BLaER1 treated with 17β-estradiol and CSF1 and Interleukin-3, amounts not matched to agents 10 nM and 100 nM (cell line): ENCODE results near the gene KCNIP4.

Experiments
- H3K27ac ChIP-seq, 11 experiments: shearing (Covaris generic); formaldehyde crosslinking; 2 replicates each; pipeline ENCODE4 v1.8.1; 2022
- H3K27me3 ChIP-seq, 11 experiments: shearing (Covaris generic); formaldehyde crosslinking; 2 replicates each; pipeline ENCODE4 v1.8.1; 2022
- H3K36me3 ChIP-seq, 11 experiments: shearing (Covaris generic); formaldehyde crosslinking; 2 replicates each; pipeline ENCODE4 v1.8.1; 2022
- H3K4me1 ChIP-seq, 10 experiments: shearing (Covaris generic); formaldehyde crosslinking; 2 replicates each; pipeline ENCODE4 v1.8.1; 2022
- H3K4me2 ChIP-seq, 11 experiments: shearing (Covaris generic); formaldehyde crosslinking; 2 replicates each; pipeline ENCODE4 v1.8.1; 2022
- H3K4me3 ChIP-seq, 10 experiments: shearing (Covaris generic); formaldehyde crosslinking; 2 replicates each; pipeline ENCODE4 v1.8.1; 2022
- H3K9ac ChIP-seq, 11 experiments: shearing (Covaris generic); formaldehyde crosslinking; 2 replicates each; pipeline ENCODE4 v1.8.1; 2022
- H3K9me3 ChIP-seq, 11 experiments: shearing (Covaris generic); formaldehyde crosslinking; replicated peaks in 1 of 11; 2 replicates each; pipeline ENCODE4 v1.8.1; 2022
- H4K20me1 ChIP-seq, 11 experiments: shearing (Covaris generic); formaldehyde crosslinking; 2 replicates each; pipeline ENCODE4 v1.8.1; 2022
- Cebpa-rat ChIP-seq, 11 experiments: shearing (Covaris generic); IDR thresholded peaks; 2 replicates each; pipeline ENCODE4 v1.8.1; 2022

KCNIP4 gene

GRCh38 chr4:21514022-21514694 lies 434.4 kb downstream of the KCNIP4 start:
- H3K4me2 ChIP-seq: no peak overlapping the region
- no peak overlapping the region for H3K4me3 ChIP-seq
- 0 out of 22 replicates have a peak, but pooled peaks cover 0 to 5% (median 0%) of the 10 kb centered on the region in 11 experiments for H3K27me3 ChIP-seq
- no peaks in the 10 kb centered on the region for H4K20me1 ChIP-seq
- peaks cover 0 to 4% (median 0%) of the 10 kb centered on the region in 10 experiments; a peak in 1 of 20 replicates for H3K4me1 ChIP-seq
- no peak overlapping the region for H3K9ac ChIP-seq
- no peaks in the 10 kb centered on the region for H3K36me3 ChIP-seq
- TF ChIP-seq Cebpa-rat (IDR thresholded peaks at IDR 0.05): no peak
- no peak overlapping the region for H3K27ac ChIP-seq
- no peaks in the 10 kb centered on the region for H3K9me3 ChIP-seq

DNA sequence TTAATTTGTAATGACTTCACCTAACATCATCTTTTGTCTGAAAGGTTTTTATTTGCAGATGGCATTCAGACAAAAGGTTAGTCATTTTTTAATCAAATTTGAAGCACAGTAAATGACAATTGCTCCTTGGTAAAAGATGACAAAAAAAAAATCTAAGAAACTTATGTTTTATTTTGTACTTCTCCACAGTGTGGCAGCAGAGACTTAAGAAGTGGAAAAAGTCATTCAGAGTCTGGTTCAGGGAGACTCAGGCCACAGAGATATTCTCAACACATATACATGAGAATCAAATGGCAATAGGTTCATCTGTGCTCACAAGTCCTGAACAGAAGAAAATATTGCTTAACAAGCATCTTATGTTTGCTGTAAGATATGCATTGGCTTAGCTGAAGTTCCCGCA lies 436.2 kb downstream of the KCNIP4 start:
- peaks cover 0 to 4% (median 0%) of the 10 kb centered on the region in 10 experiments; a peak in 1 of 20 replicates for H3K4me1 ChIP-seq
- no peaks in the 10 kb centered on the region for H3K36me3 ChIP-seq
- no peaks in the 10 kb centered on the region for H3K9me3 ChIP-seq
- H3K27me3 ChIP-seq: 0 out of 22 replicates have a peak, but pooled peaks cover 0 to 5% (median 0%) of the 10 kb centered on the region in 11 experiments
- H3K27ac ChIP-seq: no peak overlapping the region
- H3K4me2 ChIP-seq: 0 out of 22 replicates have a peak overlapping the region, but pooled peaks of 1 of the 11 experiments have one; percentile 33
- H3K9ac ChIP-seq: no peak overlapping the region
- no peak overlapping the region for H3K4me3 ChIP-seq
- H4K20me1 ChIP-seq: no peaks in the 10 kb centered on the region
- no peak for TF ChIP-seq Cebpa-rat (IDR thresholded peaks at IDR 0.05)

DNA sequence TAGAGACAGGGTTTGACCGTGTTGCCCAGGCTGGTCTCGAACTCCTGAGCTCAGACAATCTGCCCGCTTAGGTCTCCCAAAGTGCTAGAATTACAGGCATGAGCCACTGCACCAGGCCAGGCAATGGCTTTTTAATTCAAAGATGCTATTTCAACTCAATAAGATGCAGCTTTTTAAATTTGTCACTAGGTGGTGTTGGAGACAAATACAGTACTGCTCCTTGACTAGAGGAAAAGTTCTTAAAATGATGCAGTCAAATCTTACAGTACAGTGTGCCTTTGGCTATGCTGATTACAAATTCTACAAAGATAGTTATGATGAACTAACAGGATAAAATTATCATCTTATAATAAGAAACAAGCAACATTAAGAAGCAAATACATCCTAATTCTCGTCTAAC lies 441.1 kb downstream of the KCNIP4 start:
- Histone ChIP-seq H3K4me1 (peaks cover 0 to 4% (median 0%) of the 10 kb centered on the region in 10 experiments; a peak in 1 of 20 replicates), H3K9ac (no peak overlapping the region), H3K9me3 (no peaks in the 10 kb centered on the region), H4K20me1 (no peaks in the 10 kb centered on the region), H3K27me3 (no peaks in the 10 kb centered on the region), H3K27ac (no peak overlapping the region), H3K36me3 (no peaks in the 10 kb centered on the region), H3K4me3 (no peak overlapping the region), H3K4me2 (no peak overlapping the region)
- TF ChIP-seq Cebpa-rat (IDR thresholded peaks at IDR 0.05): no peak

- TF ChIP-seq Cebpa-rat (IDR thresholded peaks at IDR 0.05): no peak
- no peaks in the 10 kb centered on the region for H3K9me3 ChIP-seq
Measured at GRCh38 chr4:21490682-21491081, 457.9 kb downstream of the KCNIP4 start.

DNA sequence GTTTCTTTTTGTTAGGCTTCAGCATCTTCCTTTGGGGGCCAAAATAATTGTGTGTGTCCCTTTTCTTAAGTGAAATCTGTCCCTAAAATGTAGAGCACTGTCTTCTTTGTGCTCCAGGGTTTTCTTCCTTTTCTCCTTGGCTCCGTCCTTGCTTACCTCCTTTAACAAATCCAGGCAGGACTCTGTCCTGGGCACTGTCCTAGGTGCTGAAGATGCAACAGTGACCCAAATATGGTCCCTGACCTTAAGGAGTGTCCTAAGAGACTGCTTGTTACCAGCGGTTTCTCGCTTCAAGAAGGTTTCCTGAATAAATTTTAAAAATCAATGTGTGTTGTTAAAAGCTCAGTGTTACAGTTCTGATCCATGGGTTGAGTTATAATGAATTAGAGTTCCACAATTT lies 471.8 kb downstream of the KCNIP4 start:
- no peak for TF ChIP-seq Cebpa-rat (IDR thresholded peaks at IDR 0.05)
- Histone ChIP-seq H3K9me3 (no peaks in the 10 kb centered on the region), H3K9ac (no peak overlapping the region), H3K27me3 (no peaks in the 10 kb centered on the region), H3K4me3 (no peak overlapping the region), H3K27ac (no peak overlapping the region), H3K4me1 (no peaks in the 10 kb centered on the region), H4K20me1 (no peaks in the 10 kb centered on the region), H3K4me2 (no peak overlapping the region), H3K36me3 (no peaks in the 10 kb centered on the region)

More at GRCh38 chr4:21490682-21491081, 457.9 kb downstream of the KCNIP4 start:
- H3K4me2 ChIP-seq: no peak overlapping the region
- H4K20me1 ChIP-seq: no peaks in the 10 kb centered on the region
- no peak overlapping the region for H3K9ac ChIP-seq
- H3K4me3 ChIP-seq: no peak overlapping the region
- H3K27ac ChIP-seq: no peak overlapping the region
- H3K36me3 ChIP-seq: no peaks in the 10 kb centered on the region
- no peaks in the 10 kb centered on the region for H3K27me3 ChIP-seq
- no peaks in the 10 kb centered on the region for H3K4me1 ChIP-seq

GRCh38 chr4:21474195-21474594 lies 474.4 kb downstream of the KCNIP4 start:
- TF ChIP-seq Cebpa-rat (IDR thresholded peaks at IDR 0.05): no peak
- Histone ChIP-seq H4K20me1 (no peaks in the 10 kb centered on the region), H3K4me2 (no peak overlapping the region), H3K4me1 (peaks cover 0 to 20% (median 0%) of the 10 kb centered on the region in 10 experiments; a peak in 7 of 20 replicates), H3K4me3 (no peak overlapping the region), H3K9ac (no peak overlapping the region), H3K27ac (no peak overlapping the region), H3K9me3 (no peaks in the 10 kb centered on the region), H3K27me3 (no peaks in the 10 kb centered on the region), H3K36me3 (no peaks in the 10 kb centered on the region)

DNA sequence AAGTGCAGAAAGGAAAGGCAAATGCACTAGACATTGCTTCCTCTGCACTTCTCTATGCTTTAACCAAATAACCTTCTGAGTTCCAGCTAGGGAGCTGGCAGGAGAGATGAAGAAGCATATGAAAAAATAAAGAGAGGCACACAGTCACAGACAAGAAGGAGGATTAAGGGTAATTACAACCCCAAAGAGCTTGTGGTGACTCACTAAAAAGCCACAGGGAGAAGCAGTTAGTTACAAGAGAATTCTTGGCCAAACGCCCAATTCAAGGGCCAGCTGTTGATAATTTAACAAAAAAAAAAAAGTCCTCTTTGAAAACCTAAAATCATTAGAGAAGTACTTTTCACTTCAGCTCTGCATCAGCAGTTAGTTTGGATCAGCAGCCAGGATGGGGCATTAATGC lies 478.0 kb downstream of the KCNIP4 start:
- Histone ChIP-seq H3K9me3 (no peaks in the 10 kb centered on the region), H4K20me1 (no peaks in the 10 kb centered on the region), H3K27ac (no peak overlapping the region), H3K4me3 (no peak overlapping the region), H3K4me2 (peak overlapping the region in 2 of 11 experiments; percentile 21 to 42; a peak in 4 of 22 replicates), H3K27me3 (no peaks in the 10 kb centered on the region), H3K36me3 (no peaks in the 10 kb centered on the region), H3K4me1 (peaks cover 0 to 20% (median 0%) of the 10 kb centered on the region in 10 experiments; a peak in 7 of 20 replicates), H3K9ac (no peak overlapping the region)
- no peak for TF ChIP-seq Cebpa-rat (IDR thresholded peaks at IDR 0.05)

- Histone ChIP-seq H3K4me3 (no peak overlapping the region), H3K4me1 (peaks cover 0 to 20% (median 0%) of the 10 kb centered on the region in 10 experiments; a peak in 7 of 20 replicates), H3K27ac (no peak overlapping the region)
Measured at GRCh38 chr4:21469438-21470300, 478.9 kb downstream of the KCNIP4 start.

GRCh38 chr4:21467551-21467950 lies 481.0 kb downstream of the KCNIP4 start:
- H3K4me1 ChIP-seq: peaks cover 0 to 20% (median 0%) of the 10 kb centered on the region in 10 experiments; a peak in 7 of 20 replicates
- no peak overlapping the region for H3K27ac ChIP-seq
- no peaks in the 10 kb centered on the region for H3K27me3 ChIP-seq
- H3K4me3 ChIP-seq: no peak overlapping the region
- no peak overlapping the region for H3K4me2 ChIP-seq
- H4K20me1 ChIP-seq: no peaks in the 10 kb centered on the region
- H3K36me3 ChIP-seq: no peaks in the 10 kb centered on the region
- H3K9ac ChIP-seq: no peak overlapping the region
- H3K9me3 ChIP-seq: no peaks in the 10 kb centered on the region
- no peak for TF ChIP-seq Cebpa-rat (IDR thresholded peaks at IDR 0.05)

More at GRCh38 chr4:21469438-21470300, 478.9 kb downstream of the KCNIP4 start:
- no peaks in the 10 kb centered on the region for H3K36me3 ChIP-seq
- no peaks in the 10 kb centered on the region for H4K20me1 ChIP-seq
- no peak overlapping the region for H3K9ac ChIP-seq
- no peaks in the 10 kb centered on the region for H3K9me3 ChIP-seq
- no peaks in the 10 kb centered on the region for H3K27me3 ChIP-seq
- TF ChIP-seq Cebpa-rat (IDR thresholded peaks at IDR 0.05): no peak
- H3K4me2 ChIP-seq: peak overlapping the region in 2 of 11 experiments; percentile 21 to 42; a peak in 4 of 22 replicates
